T-helper 2 cell treated with Interferon-gamma antibody and Interleukin-4, amounts not matched to agents 100 ng/mL and 5 ng/mL, for 36 hours (primary cell): Measurements from ENCODE around the gene NOXO1. TPM values are rescaled to one million over a fixed set of nuclear protein-coding genes. Genes with fewer than 3 reads are reported as not detected.
"Not testable (repeated sequence)": the region's sequence is repeated elsewhere in the genome, so short reads cannot be mapped to it uniquely, and the experiment has no call there.

Source experiments
- intact Hi-C: fragments of 100-400 bp; cut with micrococcal nuclease; formaldehyde crosslinking; loops from one replicate; pipeline ENCODE4 v1.15.1; 2023
- total RNA-seq: library from RNA; stranded (reverse); gene quantifications from 2 replicates; pipeline ENCODE4 v1.2.3, GENCODE V29; 2022

Gene NOXO1
- total RNA-seq, 1 donor from 2014 or later: 0.25 TPM

DNA sequence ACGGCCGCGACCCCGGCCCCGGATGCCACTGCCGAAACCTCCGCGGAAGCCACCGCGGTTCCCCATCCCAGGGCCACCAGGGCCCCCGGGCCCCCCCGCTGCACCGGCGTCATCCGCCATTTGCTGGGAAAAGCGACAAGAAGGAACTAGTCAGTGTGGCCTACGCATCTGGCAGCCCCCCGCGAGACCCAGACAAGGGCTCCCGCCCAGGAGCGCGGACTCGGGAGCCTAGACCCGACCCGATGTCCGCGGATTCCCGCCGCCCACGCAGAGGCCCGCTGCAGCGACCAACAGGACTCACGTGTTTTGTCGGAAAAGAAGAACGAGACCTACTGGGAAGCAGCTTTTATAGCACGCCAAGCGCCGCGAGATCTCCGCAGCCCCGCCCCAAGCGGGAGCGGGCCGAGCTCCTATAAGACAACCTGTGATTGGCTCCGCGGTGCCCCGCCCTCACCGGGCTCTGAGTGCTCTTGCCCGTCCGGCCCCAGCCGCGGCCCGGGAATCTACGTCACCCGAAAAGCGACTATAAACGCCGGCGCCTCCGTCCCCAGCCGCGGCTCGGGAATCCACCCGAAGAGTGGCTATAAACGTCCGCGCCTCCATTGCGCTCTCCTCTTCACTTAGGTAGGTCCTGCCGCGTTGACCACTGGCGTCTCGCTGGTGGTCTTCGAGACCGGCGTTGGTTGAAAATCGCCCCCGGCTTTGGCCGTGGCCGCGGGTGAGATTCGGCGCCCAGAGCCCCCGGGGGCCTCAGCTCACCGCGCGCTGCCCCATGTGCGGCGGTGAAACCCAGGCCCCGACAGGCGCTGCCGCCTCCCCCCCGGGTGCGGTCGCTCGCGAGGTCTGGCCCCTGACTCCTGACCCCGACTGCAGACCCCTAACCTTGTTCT, 16.5 kb downstream of the NOXO1 start, which contains the start of gene RPS2:
TSS of gene RPS2 (minus strand) at position 321 of the 890 bp plus-strand sequence. CDS start at position 120, 201 bp downstream.
- intact Hi-C loops: loop anchor here (1.0 to 2.0 kb wide), 3 partner anchors 8 to 26 kb away; partner anchors contain the start of genes MSRB1 and TBL3

DNA sequence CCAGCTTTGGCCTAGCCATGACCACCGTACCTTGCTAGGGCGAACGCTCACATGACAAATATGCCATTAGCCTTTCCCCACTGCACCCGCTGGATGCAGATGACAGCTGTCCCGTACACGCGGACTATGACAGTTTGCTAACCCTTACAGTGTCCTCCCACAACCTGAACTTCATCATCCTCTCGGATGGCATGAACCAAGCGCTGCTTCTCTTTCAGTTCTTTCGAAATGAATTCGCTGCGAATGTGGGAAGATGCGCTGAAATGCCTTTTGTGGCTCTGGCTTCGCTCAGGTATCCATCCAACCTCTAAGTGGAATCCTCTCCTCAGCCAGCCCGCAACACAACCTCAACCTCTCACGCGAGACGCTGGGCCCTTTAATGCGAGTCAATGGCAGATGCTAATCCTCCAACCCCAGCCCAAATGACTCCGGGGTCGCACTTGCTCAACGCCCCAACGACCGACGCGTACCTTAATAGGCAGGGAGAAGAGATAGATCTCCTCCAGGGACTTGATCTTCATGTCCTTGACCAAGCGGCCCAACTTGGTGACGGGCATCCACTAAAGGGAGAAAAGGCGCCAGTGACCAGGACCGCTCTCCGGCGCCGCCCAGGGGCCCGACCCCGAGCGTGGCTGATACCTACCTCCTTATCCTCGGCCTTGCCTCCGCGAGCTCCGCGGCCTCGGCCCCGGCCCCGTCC, 17.3 kb downstream of the NOXO1 start:
- intact Hi-C loops: loop anchor here (1.0 to 2.0 kb wide), 3 partner anchors 8 to 27 kb away; partner anchors contain the start of genes MSRB1 and TBL3

DNA sequence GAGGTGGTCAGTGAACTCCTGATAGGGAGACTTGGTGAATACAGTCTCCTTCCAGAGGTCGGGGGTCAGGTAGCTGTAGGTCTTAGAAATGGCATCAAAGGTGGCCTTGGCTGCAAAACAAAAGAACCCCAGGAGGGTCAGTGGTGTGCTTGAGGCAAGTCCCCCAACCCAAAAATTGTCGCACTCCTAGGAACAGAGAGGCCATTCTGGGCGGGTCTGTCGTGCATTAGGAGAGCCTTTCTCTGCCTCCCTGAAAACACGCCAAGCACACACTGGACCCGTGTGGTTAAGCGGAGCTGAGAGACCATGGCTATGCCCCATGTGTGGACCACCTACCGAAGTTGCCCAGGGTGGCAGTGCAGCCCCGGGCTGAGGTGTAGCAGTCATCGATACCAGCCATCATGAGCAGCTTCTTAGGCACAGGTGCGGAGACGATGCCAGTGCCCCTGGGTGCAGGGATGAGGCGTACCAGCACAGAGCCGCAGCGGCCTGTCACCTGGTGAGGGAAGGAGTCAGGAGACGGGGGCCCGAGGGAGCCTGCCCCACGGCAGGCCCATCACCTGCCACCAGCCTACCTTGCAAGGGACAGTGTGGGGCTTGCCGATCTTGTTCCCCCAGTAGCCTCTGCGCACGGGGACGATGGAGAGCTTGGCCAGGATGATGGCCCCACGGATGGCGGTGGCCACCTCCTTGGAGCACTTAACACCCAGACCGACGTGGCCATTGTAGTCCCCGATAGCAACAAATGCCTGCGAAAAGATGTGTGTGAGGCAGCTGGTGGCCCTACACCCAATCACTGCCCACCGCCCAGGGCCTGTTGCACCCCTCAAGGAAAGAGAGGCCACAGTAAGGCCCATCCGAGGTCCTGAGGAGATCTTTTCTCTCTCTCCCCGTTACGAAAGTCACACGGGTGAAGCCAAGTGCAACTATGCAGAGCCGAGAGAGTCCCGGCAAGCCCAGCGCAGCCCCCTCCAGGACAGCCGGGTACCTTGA, 18.8 kb downstream of the NOXO1 start:
- intact Hi-C loops: not testable (repeated sequence)

DNA sequence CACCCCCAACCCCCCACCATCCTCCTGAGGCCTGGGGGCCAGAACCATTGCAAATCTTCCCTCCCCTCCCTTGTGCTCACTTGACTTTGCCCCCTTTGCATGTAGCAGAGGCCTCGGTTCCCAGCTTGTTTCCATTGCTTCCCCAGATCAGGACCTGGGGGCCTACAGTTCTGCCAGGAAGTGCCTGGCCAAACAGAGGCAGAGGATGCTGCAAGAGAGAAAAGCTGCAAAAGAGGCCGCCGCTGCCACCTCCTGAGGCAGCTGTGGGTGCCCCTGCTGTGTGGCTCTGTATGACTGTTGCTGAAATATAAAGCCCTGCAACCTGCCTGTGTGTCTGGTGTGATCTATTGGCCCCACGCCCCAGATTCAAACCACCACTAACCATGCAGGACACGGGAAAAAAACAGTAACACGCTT, 19.6 kb downstream of the NOXO1 start:
- intact Hi-C loops: no loop called here

DNA sequence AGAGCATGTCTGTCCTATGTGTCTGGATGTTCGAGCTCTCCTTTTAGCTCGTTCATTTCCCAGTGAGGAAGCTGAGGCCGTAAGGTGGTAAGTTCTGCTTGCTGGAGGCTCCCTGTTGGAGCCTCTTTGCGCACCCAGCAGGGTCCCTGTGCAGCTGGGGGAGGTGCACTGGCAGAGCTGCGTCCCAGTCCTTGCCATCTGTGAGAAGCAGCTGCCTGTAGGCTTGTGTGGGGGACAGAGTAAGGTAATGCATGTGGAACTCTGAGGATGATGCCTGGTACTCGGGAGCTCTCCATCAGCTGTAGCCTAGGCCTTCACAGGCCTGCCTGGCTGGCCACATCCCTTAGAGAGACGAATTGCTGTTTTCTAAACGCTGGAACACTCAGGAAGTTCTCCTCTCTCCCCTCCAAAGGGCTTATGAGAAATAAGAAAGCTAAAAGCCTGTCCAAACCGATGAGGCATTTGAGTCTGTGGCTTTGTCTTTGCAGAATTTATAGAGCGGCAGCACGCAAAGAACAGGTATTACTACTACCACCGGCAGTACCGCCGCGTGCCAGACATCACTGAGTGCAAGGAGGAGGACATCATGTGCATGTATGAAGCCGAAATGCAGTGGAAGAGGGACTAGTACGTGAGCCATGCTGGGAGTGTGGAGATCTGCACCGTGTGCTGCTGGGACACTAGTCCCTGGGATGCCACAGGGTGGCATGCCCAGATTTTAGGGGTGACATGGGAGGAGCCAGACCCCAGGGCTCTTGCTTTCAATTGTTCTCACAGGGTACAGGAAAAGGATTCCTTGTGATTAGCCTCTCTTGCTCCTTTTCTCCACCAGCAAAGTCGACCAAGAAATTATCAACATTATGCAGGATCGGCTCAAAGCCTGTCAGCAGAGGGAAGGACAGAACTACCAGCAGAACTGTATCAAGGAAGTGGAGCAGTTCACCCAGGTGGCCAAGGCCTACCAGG, 20.3 kb downstream of the NOXO1 start:
- intact Hi-C loops: no loop called here

DNA sequence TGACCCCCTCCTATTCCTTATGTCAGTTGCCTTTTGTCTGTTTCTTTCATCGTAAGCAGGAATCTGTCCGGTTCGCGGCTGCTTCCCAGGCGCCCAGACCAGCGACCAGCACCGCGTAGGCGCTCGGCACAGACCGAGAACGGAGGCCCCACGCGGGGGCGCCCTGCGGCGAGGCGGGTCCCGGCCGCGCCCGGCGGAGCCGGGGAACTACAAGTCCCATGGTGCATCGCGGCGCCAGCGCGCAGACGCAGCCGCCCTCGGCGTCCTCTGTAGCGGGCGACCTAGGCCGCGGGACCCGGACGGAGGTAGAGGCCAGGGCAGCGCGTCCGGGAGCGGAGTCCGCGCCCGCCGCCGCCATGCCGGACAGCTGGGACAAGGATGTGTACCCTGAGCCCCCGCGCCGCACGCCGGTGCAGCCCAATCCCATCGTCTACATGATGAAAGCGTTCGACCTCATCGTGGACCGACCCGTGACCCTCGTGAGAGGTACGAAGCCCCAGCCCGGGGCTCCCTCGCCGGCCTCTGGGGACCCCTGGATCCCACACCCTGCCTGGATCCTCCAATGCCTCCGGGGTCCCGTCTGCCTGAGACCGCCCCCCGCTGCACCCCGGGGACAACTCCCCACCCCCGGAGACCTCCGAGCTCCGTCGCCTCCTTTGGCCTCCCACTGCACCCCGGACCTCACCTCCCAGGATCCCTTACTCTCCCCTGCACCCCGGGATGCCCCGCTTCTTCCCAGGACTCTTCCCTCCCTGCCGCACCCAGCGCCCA, 21.8 kb downstream of the NOXO1 start, which contains the start of gene NDUFB10:
TSS of gene NDUFB10 (plus strand) at position 270 of the 771 bp plus-strand sequence. CDS start at position 357, 87 bp downstream.
- intact Hi-C loops: loop anchor here (1.0 to 5.0 kb wide), 2 partner anchors 16 to 187 kb away; partner anchors contain the start of genes EME2, MRPS34, MSRB1 and NME3

DNA sequence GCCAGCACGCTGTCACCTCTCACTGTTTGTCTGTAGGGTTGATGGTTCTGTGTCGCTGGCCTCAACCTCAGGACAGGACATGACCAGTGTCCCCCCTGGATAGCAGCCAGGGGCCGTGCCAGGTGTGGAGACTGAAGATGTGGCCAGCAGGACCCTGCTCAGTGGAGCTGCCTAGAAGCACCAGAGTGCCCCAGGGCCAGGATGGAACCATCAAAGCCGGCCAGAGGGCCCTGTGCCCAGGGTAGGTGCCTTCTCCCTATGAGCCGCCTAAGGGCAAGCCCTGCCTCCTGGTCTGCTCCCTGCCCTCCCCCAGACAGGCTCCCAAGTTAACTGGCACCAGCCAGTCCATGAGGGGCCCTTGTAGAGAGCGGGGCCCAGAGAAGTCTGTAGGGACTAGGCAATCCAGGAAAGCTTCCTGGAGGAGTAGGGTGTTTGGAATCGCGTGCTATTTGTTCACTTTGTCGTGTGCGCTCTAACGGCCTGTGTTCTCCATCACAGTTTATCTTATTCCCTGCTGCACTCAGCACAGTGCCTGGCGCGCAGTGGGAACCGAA, 22.5 kb downstream of the NOXO1 start:
- intact Hi-C loops: loop anchor here (1.0 to 5.0 kb wide), 2 partner anchors 15 to 186 kb away; partner anchors contain the start of genes EME2, MRPS34, MSRB1 and NME3

DNA sequence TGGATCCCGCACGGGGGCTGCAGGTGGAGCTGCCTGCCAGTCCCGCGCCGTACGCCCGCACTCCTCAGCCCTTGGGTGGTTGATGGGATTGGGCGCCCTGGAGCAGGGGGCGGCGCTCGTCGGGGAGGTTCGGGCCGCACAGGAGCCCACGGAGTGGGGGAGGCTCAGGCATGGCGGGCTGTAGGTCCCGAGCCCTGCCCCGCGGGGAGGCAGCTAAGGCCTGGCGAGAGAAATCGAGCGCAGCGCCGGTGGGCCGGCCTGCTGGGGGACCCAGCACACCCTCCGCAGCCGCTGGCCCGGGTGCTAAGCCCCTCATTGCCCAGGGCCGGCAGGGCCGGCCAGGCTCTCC, 23.2 kb downstream of the NOXO1 start:
- intact Hi-C loops: loop anchor here (5.0 kb wide), 1 partner anchor 186 kb away; the partner anchor contains the start of genes EME2, MRPS34 and NME3

DNA sequence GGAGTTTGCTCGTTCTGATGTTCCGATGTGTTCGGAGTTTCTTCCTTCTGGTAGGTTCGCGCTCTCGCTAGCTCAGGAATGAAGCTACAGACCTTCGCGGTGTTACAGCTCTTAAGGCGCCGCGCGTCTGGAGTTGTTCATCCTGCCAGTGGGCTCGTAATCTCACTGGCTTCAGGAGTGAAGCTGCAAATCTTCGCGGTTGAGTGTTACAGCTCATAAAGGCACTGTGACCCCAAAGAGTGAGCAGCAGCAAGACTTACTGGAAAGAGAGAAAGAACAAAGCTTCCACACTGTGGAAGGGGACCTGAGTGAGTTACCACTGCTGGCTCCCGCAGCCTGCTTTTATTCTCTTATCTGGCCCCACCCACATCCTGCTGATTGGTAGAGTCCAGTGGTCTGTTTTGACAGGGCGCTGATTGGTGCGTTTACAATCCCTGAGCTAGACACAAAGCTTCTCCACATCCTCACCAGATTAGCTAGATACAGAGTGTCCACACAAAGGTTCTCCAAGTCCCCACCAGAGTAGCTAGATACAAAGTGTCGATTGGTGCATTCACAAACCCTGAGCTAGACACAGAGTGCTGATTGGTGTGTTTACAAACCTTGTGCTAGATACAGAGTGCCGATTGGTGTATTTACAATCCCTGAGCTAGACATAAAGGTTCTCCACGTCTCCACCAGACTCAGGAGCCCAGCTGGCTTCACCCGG, 23.7 kb downstream of the NOXO1 start:
- intact Hi-C loops: loop anchor here (5.0 kb wide), 1 partner anchor 185 kb away; the partner anchor contains the start of genes EME2, MRPS34 and NME3

DNA sequence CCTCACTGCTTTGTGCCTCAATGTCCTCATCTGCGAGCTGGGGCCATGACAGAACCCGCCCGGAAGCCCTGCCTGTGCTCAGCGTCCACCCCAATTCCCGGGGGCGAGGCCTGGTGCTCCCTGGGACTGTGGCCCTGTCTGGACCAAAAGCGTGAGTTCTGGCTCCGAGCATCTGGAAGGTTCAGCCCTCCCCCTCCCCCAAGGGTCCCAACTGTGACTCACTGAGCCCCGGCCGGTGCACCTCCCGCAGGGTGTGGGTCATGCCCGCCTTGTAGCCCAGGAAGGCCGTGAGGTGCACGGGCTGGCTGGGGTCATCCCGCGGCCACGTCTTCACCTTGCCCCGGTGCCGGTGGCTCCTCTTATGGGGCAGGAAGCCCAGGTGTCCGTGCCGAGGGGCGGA, 27.5 kb downstream of the NOXO1 start:
- intact Hi-C loops: no loop called here

DNA sequence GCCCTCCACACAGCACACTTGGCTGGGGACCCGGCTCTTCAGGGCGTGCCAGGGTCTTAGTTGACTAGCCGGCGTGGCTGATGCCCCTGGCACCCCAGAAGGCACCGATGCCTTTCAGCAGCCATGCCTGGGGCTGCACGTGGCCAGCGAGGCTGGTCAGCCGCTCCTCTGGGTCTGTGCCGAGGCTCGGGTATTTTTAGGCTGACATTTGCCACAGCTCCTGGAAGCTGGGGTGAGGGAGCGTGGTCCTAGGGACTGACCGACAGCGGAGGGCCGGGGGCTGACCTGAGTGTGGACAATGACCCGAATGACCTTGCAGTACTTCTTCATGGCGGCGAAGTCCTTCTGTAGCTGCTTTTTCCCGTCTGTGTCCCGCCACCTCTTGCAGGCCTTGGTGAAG, 30.7 kb downstream of the NOXO1 start:
- intact Hi-C loops: no loop called here

DNA sequence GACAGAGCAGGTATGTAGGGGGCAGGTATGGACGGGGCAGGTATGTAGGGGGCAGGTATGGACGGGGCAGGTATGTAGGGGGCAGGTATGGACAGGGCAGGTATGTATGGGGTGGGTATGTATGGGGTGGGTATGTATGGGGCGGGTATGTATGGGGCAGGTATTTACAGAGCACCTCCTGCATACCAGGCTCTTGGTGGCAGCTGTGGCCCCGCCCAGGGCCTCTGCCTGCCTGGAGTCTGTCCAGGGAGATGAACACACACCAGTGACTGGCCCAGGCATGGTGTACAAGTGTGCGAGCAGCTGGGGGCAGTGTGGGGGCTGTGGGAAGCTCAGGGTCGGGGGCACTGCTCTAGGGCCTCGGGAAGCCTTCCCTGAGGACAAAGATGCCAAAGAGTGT, 31.2 kb downstream of the NOXO1 start:
- intact Hi-C loops: no loop called here

DNA sequence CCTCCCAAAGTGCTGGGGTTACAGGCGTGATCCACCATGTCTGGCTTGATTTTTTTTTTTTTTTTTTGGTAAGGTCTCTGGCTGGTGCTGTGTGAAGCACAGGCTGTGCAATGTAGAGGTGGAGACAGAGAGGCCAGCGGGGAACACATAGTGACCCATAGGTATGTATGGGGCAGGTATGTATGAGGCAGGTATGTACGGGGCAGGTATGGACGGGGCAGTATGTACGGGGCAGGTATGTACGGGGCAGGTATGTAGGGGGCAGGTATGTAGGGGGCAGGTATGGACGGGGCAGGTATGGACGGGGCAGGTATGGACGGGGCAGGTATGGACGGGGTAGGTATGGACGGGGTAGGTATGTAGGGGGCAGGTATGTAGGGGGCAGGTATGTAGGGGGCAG, 31.8 kb downstream of the NOXO1 start:
- intact Hi-C loops: no loop called here

DNA sequence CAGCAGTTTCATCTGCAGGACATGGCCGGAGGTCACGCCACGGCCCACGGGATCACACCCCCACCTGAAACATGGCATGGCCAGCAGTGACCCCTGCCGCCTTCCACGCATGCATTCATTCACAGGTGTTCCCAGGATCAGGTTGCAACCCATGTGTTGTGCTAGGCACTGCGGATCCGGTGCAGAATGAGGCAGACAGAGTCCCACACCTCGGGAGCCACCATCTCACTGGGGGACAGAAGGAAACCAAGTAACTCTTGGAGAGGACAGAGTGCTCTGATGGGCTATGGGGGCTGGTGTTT, 33.9 kb downstream of the NOXO1 start:
- intact Hi-C loops: no loop called here

DNA sequence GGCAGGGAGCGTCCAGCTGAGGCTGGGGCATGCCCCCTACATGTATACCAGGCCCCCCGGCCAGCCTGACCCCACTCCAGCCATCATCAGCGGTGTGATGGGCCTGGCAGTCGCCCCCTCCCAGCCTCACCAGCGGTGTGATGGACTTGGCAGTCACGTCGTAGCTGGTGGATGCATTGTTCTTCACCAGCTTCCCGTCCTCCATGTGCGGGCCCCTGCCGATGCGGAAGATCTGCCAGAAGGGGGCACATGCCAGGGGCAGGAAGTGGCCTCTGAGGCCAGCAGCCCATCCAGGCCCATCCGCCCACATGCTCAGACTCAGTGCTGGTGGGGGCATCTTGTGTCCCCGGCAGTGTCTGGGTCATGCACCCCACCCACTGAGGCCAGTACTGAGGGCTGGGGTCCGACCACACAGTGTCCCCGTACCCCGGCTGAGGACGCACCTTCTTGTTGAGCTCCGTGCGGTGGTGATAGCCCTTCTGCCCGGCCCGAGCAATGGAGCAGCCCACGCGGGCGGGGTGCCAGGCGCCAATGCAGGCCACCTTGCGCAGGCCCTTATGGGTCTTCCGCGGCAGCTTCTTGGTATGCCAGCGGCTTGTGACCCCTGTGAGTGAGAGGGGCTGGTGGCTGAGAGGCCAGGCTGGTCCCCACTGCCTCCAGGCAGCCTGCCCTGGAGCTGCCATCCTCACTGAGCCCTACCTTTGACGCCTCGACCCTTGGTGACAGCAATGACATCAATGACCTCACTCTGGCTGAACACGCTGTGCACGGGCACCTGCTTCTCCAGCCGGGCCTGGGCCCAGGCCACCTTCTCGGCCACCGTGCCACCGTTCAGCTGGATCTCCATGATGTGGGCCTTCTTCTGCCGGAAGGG, 34.5 kb downstream of the NOXO1 start:
- intact Hi-C loops: no loop called here

DNA sequence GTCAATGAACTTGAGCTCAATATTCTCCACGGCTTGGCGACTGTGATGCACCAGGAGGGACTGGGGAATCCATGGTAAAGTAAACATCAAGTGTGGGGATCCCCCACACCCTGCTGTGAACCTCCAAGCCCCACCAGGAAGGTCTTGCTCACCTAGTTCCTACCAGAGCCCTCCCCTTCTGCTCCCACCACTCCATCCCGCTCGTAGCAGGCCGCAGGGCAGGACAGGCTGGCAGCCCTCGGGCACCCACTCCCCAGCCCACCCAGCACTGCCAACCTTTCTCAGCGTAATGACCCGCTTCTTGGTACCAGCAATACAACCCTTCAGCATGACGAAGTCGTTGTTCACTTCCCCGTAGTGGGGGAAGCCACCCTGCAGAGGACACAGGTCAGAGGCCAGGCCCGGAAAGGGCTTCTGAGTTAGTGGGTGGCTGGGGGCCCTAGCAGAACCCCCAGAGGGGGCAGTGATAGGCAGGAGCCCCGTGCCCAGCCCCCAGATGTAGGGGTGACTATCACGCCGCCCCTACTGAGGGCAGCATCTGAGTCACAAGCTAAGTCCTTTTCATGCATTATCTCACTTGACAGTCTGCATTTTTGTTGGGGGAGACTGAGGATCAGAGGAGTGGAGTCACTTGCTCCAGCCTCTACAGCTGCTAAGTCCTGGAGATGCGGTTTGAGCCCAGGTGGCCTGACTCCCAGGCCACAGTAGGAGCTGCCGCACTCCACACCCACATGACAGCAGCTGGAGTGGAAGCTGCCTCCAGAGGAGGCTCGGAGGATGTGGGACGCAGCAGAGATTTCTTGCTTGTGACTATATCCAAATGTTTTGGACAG, 35.5 kb downstream of the NOXO1 start:
- intact Hi-C loops: no loop called here
